GM23338 (cell line): ENCODE data around the gene GALE. TPM values are rescaled to one million over a fixed set of nuclear protein-coding genes. Genes with fewer than 3 reads are reported as not detected.

Source experiments
- ATAC-seq: fragments of 200-7000 bp; cut with Tn5 transposase; 3 replicates; pipeline ENCODE4 v1.9.1; 2020
- DNase-seq: peaks from one replicate; pipeline ENCODE4 v3.0.0-alpha.2; 2015; ENCODE audit warnings: low spot score
- H2AFZ ChIP-seq: fragments of 200-600 bp; sonication (generic); 2 replicates; pipeline ENCODE4 v1.8.0; 2016; ENCODE audit warnings: antibody characterized with exemption, mild to moderate bottlenecking, moderate library complexity
- H3F3A ChIP-seq: fragments of 200-600 bp; sonication (generic); replicated peaks from 2 replicates; pipeline ENCODE4 v1.8.0; 2017; ENCODE audit warnings: antibody characterized with exemption, mixed run types, low read depth
- H3K27ac ChIP-seq: fragments of 200-600 bp; sonication (generic); 2 replicates; pipeline ENCODE4 v1.6.1; 2016; ENCODE audit warnings: low read depth
- H3K27me3 ChIP-seq: fragments of 200-600 bp; sonication (generic); 2 replicates; pipeline ENCODE4 v1.8.0; 2016; ENCODE audit warnings: mild to moderate bottlenecking, mixed run types, moderate library complexity; ENCODE audit not compliant: insufficient read depth
- H3K36me3 ChIP-seq: fragments of 200-600 bp; sonication (generic); 2 replicates; pipeline ENCODE4 v1.8.0; 2016; ENCODE audit warnings: mild to moderate bottlenecking; ENCODE audit not compliant: insufficient read depth
- H3K4me1 ChIP-seq: fragments of 200-600 bp; sonication (generic); 2 replicates; pipeline ENCODE4 v1.8.0; 2016; ENCODE audit warnings: mild to moderate bottlenecking, moderate library complexity; ENCODE audit not compliant: insufficient read depth
- H3K4me2 ChIP-seq: fragments of 200-600 bp; sonication (generic); 2 replicates; pipeline ENCODE4 v1.7.1; 2017; ENCODE audit warnings: mixed run types
- H3K4me3 ChIP-seq: fragments of 200-600 bp; sonication (generic); 2 replicates; pipeline ENCODE4 v1.6.1; 2016; ENCODE audit warnings: mixed run types
- H3K79me2 ChIP-seq: fragments of 200-600 bp; sonication (generic); replicated peaks from 2 replicates; pipeline ENCODE4 v1.8.0; 2017; ENCODE audit warnings: mild to moderate bottlenecking; ENCODE audit not compliant: insufficient read depth
- H3K9me2 ChIP-seq: fragments of 200-600 bp; sonication (generic); 2 replicates; pipeline ENCODE4 v1.8.0; 2017; ENCODE audit not compliant: insufficient read depth
- H4K20me1 ChIP-seq: fragments of 200-600 bp; sonication (generic); replicated peaks from 2 replicates; pipeline ENCODE4 v1.8.0; 2017; ENCODE audit warnings: mild to moderate bottlenecking; ENCODE audit not compliant: insufficient read depth
- H3K27ac Mint-ChIP-seq: 2 replicates; pipeline ENCODE4 v1.8.0; 2020; ENCODE audit warnings: inconsistent platforms, mild to moderate bottlenecking, moderate library complexity, mixed read lengths
- H3K27me3 Mint-ChIP-seq: 3 replicates; pipeline ENCODE4 v1.8.0; 2022; ENCODE audit warnings: low read depth, mild to moderate bottlenecking, moderate library complexity, mixed read lengths, inconsistent platforms; ENCODE audit not compliant: insufficient read depth, poor library complexity
- H3K36me3 Mint-ChIP-seq: 3 replicates; pipeline ENCODE4 v1.8.0; 2021; ENCODE audit warnings: low read depth, mild to moderate bottlenecking, inconsistent platforms, moderate library complexity, mixed read lengths
- H3K4me1 Mint-ChIP-seq: 3 replicates; pipeline ENCODE4 v1.8.0; 2020; ENCODE audit warnings: mild to moderate bottlenecking, inconsistent platforms, mixed read lengths
- H3K4me3 Mint-ChIP-seq: 3 replicates; pipeline ENCODE4 v1.8.0; 2021; ENCODE audit warnings: moderate library complexity, mild to moderate bottlenecking, inconsistent platforms, mixed read lengths
- H3K9me3 Mint-ChIP-seq: 3 replicates; pipeline ENCODE4 v1.8.0; 2020; ENCODE audit warnings: moderate library complexity, mild to moderate bottlenecking, inconsistent platforms, mixed read lengths
- CREB1 ChIP-seq: fragments of 250-450 bp; sonication (Bioruptor Pico); IDR thresholded peaks from 2 replicates; pipeline ENCODE4 v1.5.0; 2020; ENCODE audit warnings: low read depth, mild to moderate bottlenecking, moderate library complexity
- CTCF ChIP-seq, 2 experiments: fragments of 200-600 bp in 1 of 2; sonication (generic) in 1 of 2; conservative IDR thresholded peaks; 2 replicates each; pipeline versions ENCODE4 v1.5.1 to v1.6.1; 2016 to 2017; ENCODE audit warnings: antibody characterized with exemption in 2 of 2, low read depth in 2 of 2, mild to moderate bottlenecking in 2 of 2, moderate library complexity in 1 of 2
- ETS1 ChIP-seq: IDR thresholded peaks from 2 replicates; pipeline ENCODE4 v1.6.1; 2016; ENCODE audit warnings: antibody characterized with exemption
- EZH2 ChIP-seq: fragments of 200-600 bp; sonication (generic); IDR thresholded peaks from one replicate; pipeline ENCODE4 v1.8.0; 2017; ENCODE audit warnings: antibody characterized with exemption, mild to moderate bottlenecking, low read depth; ENCODE audit not compliant: unreplicated experiment
- EZH2phosphoT487 ChIP-seq: fragments of 200-600 bp; sonication (generic); IDR thresholded peaks from one replicate; pipeline ENCODE4 v1.8.1; 2018; ENCODE audit warnings: antibody characterized with exemption; ENCODE audit not compliant: unreplicated experiment
- JUNB ChIP-seq: IDR thresholded peaks from one replicate; pipeline ENCODE4 v1.6.1; 2016; ENCODE audit warnings: antibody characterized with exemption; ENCODE audit not compliant: unreplicated experiment
- NANOG ChIP-seq: IDR thresholded peaks from 2 replicates; pipeline ENCODE4 v1.6.1; 2016; ENCODE audit warnings: antibody characterized with exemption, borderline replicate concordance
- POLR2AphosphoS5 ChIP-seq: IDR thresholded peaks from 2 replicates; pipeline ENCODE4 v1.6.1; 2016; ENCODE audit warnings: antibody characterized with exemption, low read depth
- REST ChIP-seq: IDR thresholded peaks from one replicate; pipeline ENCODE4 v1.6.1; 2018; ENCODE audit warnings: antibody characterized with exemption; ENCODE audit not compliant: unreplicated experiment
- STAT1 ChIP-seq: IDR thresholded peaks from one replicate; pipeline ENCODE4 v1.6.1; 2016; ENCODE audit warnings: antibody characterized with exemption; ENCODE audit not compliant: unreplicated experiment
- ZNF114 ChIP-seq: fragments of 250-450 bp; sonication (Bioruptor Pico); IDR thresholded peaks from 2 replicates; pipeline ENCODE4 v1.5.0; 2020; ENCODE audit warnings: mild to moderate bottlenecking, moderate library complexity
- ZNF331 ChIP-seq: fragments of 250-450 bp; sonication (Bioruptor Pico); IDR thresholded peaks from 2 replicates; pipeline ENCODE4 v1.5.0; 2020; ENCODE audit warnings: low read depth, mild to moderate bottlenecking, moderate library complexity
- ZNF462 ChIP-seq: fragments of 250-450 bp; sonication (Bioruptor Pico); IDR thresholded peaks from 2 replicates; pipeline ENCODE4 v1.5.0; 2020; ENCODE audit warnings: mild to moderate bottlenecking, moderate library complexity
- polyA plus RNA-seq: library from polyadenylated mRNA; unstranded; fragments of >200 nt; fragmentation: Nextera tagmentation; extraction: Ambion mirVana; gene quantifications from 2 replicates; pipeline ENCODE4 v1.2.1, GENCODE V29; 2016
- total RNA-seq: library from RNA; depleted of rRNA; stranded (reverse); fragments of >200 nt; shearing (Covaris generic); gene quantifications from 2 replicates; pipeline ENCODE4 v1.2.3, GENCODE V29; 2014

The GALE gene
- total and polyA plus RNA-seq, 2 experiments from 2014 or later, result 28.1 to 31.7 TPM

- Histone ChIP-seq H3K4me3 (no peak overlapping the region), H3K36me3 (no peaks in the 10 kb centered on the region), H3K27ac (no peak overlapping the region), H3F3A (peaks cover 11% of the 10 kb centered on the region; the same call in 1 of the 2 replicates), H4K20me1 (0 out of 2 replicates have a peak, but pooled peaks cover 5% of the 10 kb centered on the region), H3K4me1 (peaks cover 14% of the 10 kb centered on the region), H3K79me2 (no peaks in the 10 kb centered on the region), H3K9me2 (no peaks in the 10 kb centered on the region), H2AFZ (no peak overlapping the region), H3K27me3 (peaks cover 14% of the 10 kb centered on the region), H3K4me2 (no peak overlapping the region)
- Mint-ChIP-seq H3K36me3 (peaks cover 2% of the 10 kb centered on the region; the same call in 2 of the 3 replicates), H3K4me3 (no peak overlapping the region), H3K9me3 (no peaks in the 10 kb centered on the region), H3K27me3 (peaks cover 24% of the 10 kb centered on the region), H3K4me1 (peaks cover 10% of the 10 kb centered on the region; the same call in 2 of the 3 replicates), H3K27ac (no peak overlapping the region)
- TF ChIP-seq ETS1 (no peak), JUNB (no peak), EZH2phosphoT487 (no peak), CTCF (conservative IDR thresholded peaks at IDR 0.05; ENCODE audit: low read depth in 2 of 2) (no peak), STAT1 (no peak), NANOG (no peak), ZNF331 (CRISPR knock-in tag) (no peak), POLR2AphosphoS5 (no peak), CREB1 (no peak), ZNF462 (CRISPR knock-in tag) (no peak), EZH2 (no peak), ZNF114 (no peak), REST (no peak)
- no peak for DNase-seq
- no peak for ATAC-seq
These were observed 3.1 kb upstream of the GALE start for GRCh38 chr1:23803674-23804073.
